GM18873 (cell line): ENCODE data around the gene IRX4.
"Not testable (repeated sequence)": the region's sequence is repeated elsewhere in the genome, so short reads cannot be mapped to it uniquely, and the experiment has no call there.

Experiments used
- ATAC-seq: cut with Tn5 transposase; IDR thresholded peaks from one replicate; pipeline ENCODE4 v1.9.1; 2021; ENCODE audit warnings: mild to moderate bottlenecking, moderate library complexity, moderate number of reproducible peaks; ENCODE audit not compliant: unreplicated experiment, low FRiP score

IRX4 gene

GRCh38 chr5:1879292-1880263 is 3.1 kb downstream of the IRX4 start:
- no peak for ATAC-seq

- ATAC-seq = no peak
These were observed 4.5 kb downstream of the IRX4 start for GRCh38 chr5:1878050-1878849.

- no peak for ATAC-seq
These were observed 5.3 kb downstream of the IRX4 start for GRCh38 chr5:1877103-1878049.

GRCh38 chr5:1876660-1877064 is 6.1 kb downstream of the IRX4 start:
- no peak for ATAC-seq

GRCh38 chr5:1875843-1876659 is 6.7 kb downstream of the IRX4 start:
- ATAC-seq = no peak

- no peak for ATAC-seq
These were observed 7.4 kb downstream of the IRX4 start for GRCh38 chr5:1875281-1875842.

- ATAC-seq = no peak
These were observed 7.9 kb downstream of the IRX4 start for GRCh38 chr5:1874771-1875220.

GRCh38 chr5:1874348-1874747 is 8.4 kb downstream of the IRX4 start:
- no peak for ATAC-seq

- ATAC-seq = no peak
These were observed 9.3 kb downstream of the IRX4 start for GRCh38 chr5:1873243-1873959.

- no peak for ATAC-seq
These were observed 11.3 kb downstream of the IRX4 start for GRCh38 chr5:1871441-1871840.

GRCh38 chr5:1870435-1871272 is 12.1 kb downstream of the IRX4 start:
- not testable (repeated sequence) for ATAC-seq

- ATAC-seq = no peak
These were observed 13.7 kb downstream of the IRX4 start for GRCh38 chr5:1868886-1869475.

GRCh38 chr5:1867815-1868143 is 14.9 kb downstream of the IRX4 start:
- ATAC-seq = no peak

GRCh38 chr5:1867114-1867814 is 15.5 kb downstream of the IRX4 start:
- ATAC-seq = no peak

- ATAC-seq = no peak
These were observed 16.8 kb downstream of the IRX4 start for GRCh38 chr5:1865948-1866347.

GRCh38 chr5:1865486-1865885 is 17.2 kb downstream of the IRX4 start:
- ATAC-seq = no peak
